ENCODE measurements around the gene OXCT2.
"Not testable (repeated sequence)": the region's sequence is repeated elsewhere in the genome, so short reads cannot be mapped to it uniquely, and the experiment has no call there.

Gene OXCT2

DNA sequence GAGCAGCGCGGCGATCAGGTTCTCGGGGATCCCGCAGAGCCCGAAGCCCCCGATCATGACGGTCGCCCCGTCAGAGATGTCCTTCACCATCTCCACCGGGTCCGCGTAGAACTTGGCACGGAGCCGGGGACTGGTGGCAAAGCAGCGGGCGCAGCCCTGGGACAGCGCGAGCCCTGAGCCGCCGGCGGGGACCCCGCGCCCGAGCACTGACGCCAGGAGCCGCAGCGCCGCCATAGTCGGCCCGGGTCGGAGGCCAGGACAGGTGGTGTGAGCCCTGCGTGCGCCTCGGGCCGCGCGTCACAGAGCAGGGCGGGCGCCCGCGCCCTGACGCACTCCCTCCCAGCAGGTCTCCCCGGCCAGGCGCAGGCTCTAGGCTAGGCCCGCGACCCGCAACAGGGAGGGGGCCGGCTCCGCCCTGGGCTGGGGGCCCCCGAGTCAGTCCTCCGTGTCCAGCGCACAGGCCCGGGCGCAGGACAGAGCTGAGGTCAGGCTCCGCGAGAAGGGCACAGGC is at the start of gene OXCT2:
Gene OXCT2 (minus strand): TSS at position 327 of the 511 bp plus-strand sequence. CDS start 93 bp downstream, at position 234.
- H3K4me3 ChIP-seq (ENCODE audit: low read depth, low read length); H3K9ac ChIP-seq (ENCODE audit: low read depth, low read length); H3K4me1 ChIP-seq (ENCODE audit: control insufficient read depth, insufficient read depth, low read length); H3K36me3 ChIP-seq (ENCODE audit: control insufficient read depth, insufficient read depth, low read length); H3K9me3 ChIP-seq (ENCODE audit: control insufficient read depth, insufficient read depth, low read length); H3K27ac ChIP-seq (ENCODE audit: low read depth, low read length): not testable (repeated sequence)
- H3K27me3 ChIP-seq (ENCODE audit: control insufficient read depth, insufficient read depth, low read length), result peaks cover 15% of the 10 kb centered on the region

GRCh38 chr1:39819091-39819812 is 48.1 kb upstream of the OXCT2 start:
- no peaks in the 10 kb centered on the region for H3K27me3 ChIP-seq (ENCODE audit: control insufficient read depth, insufficient read depth, low read length)
- H3K36me3 ChIP-seq (ENCODE audit: control insufficient read depth, insufficient read depth, low read length), result no peaks in the 10 kb centered on the region
- H3K27ac ChIP-seq (ENCODE audit: low read depth, low read length), result no peak overlapping the region
- no peak overlapping the region for H3K9ac ChIP-seq (ENCODE audit: low read depth, low read length)
- no peaks in the 10 kb centered on the region for H3K4me1 ChIP-seq (ENCODE audit: control insufficient read depth, insufficient read depth, low read length)
- no peak overlapping the region for H3K4me3 ChIP-seq (ENCODE audit: low read depth, low read length)
- H3K9me3 ChIP-seq (ENCODE audit: control insufficient read depth, insufficient read depth, low read length), result no peaks in the 10 kb centered on the region

GRCh38 chr1:39818482-39818881 is 47.3 kb upstream of the OXCT2 start:
- no peak overlapping the region for H3K4me3 ChIP-seq (ENCODE audit: low read depth, low read length)
- H3K9ac ChIP-seq (ENCODE audit: low read depth, low read length), result no peak overlapping the region
- no peak overlapping the region for H3K27ac ChIP-seq (ENCODE audit: low read depth, low read length)
- H3K36me3 ChIP-seq (ENCODE audit: control insufficient read depth, insufficient read depth, low read length), result no peaks in the 10 kb centered on the region
- no peaks in the 10 kb centered on the region for H3K9me3 ChIP-seq (ENCODE audit: control insufficient read depth, insufficient read depth, low read length)
- H3K27me3 ChIP-seq (ENCODE audit: control insufficient read depth, insufficient read depth, low read length), result no peaks in the 10 kb centered on the region
- no peaks in the 10 kb centered on the region for H3K4me1 ChIP-seq (ENCODE audit: control insufficient read depth, insufficient read depth, low read length)

GRCh38 chr1:39817091-39817932 is 46.2 kb upstream of the OXCT2 start:
- not testable (repeated sequence) for H3K27ac ChIP-seq (ENCODE audit: low read depth, low read length); H3K4me1 ChIP-seq (ENCODE audit: control insufficient read depth, insufficient read depth, low read length); H3K4me3 ChIP-seq (ENCODE audit: low read depth, low read length); H3K36me3 ChIP-seq (ENCODE audit: control insufficient read depth, insufficient read depth, low read length); H3K9me3 ChIP-seq (ENCODE audit: control insufficient read depth, insufficient read depth, low read length); H3K27me3 ChIP-seq (ENCODE audit: control insufficient read depth, insufficient read depth, low read length); H3K9ac ChIP-seq (ENCODE audit: low read depth, low read length)

- Histone ChIP-seq H3K36me3 (ENCODE audit: control insufficient read depth, insufficient read depth, low read length) (no peaks in the 10 kb centered on the region), H3K4me1 (ENCODE audit: control insufficient read depth, insufficient read depth, low read length) (no peaks in the 10 kb centered on the region), H3K4me3 (ENCODE audit: low read depth, low read length) (no peak overlapping the region), H3K27ac (ENCODE audit: low read depth, low read length) (no peak overlapping the region), H3K9me3 (ENCODE audit: control insufficient read depth, insufficient read depth, low read length) (no peaks in the 10 kb centered on the region), H3K9ac (ENCODE audit: low read depth, low read length) (no peak overlapping the region), H3K27me3 (ENCODE audit: control insufficient read depth, insufficient read depth, low read length) (no peaks in the 10 kb centered on the region)
Observed at GRCh38 chr1:39816415-39817090, 45.4 kb upstream of the OXCT2 start.

GRCh38 chr1:39812913-39813312 is 41.8 kb upstream of the OXCT2 start:
- no peaks in the 10 kb centered on the region for H3K27me3 ChIP-seq (ENCODE audit: control insufficient read depth, insufficient read depth, low read length)
- H3K36me3 ChIP-seq (ENCODE audit: control insufficient read depth, insufficient read depth, low read length), result no peaks in the 10 kb centered on the region
- H3K9ac ChIP-seq (ENCODE audit: low read depth, low read length), result no peak overlapping the region
- no peak overlapping the region for H3K27ac ChIP-seq (ENCODE audit: low read depth, low read length)
- H3K4me1 ChIP-seq (ENCODE audit: control insufficient read depth, insufficient read depth, low read length), result no peaks in the 10 kb centered on the region
- no peak overlapping the region for H3K4me3 ChIP-seq (ENCODE audit: low read depth, low read length)
- H3K9me3 ChIP-seq (ENCODE audit: control insufficient read depth, insufficient read depth, low read length), result no peaks in the 10 kb centered on the region

DNA sequence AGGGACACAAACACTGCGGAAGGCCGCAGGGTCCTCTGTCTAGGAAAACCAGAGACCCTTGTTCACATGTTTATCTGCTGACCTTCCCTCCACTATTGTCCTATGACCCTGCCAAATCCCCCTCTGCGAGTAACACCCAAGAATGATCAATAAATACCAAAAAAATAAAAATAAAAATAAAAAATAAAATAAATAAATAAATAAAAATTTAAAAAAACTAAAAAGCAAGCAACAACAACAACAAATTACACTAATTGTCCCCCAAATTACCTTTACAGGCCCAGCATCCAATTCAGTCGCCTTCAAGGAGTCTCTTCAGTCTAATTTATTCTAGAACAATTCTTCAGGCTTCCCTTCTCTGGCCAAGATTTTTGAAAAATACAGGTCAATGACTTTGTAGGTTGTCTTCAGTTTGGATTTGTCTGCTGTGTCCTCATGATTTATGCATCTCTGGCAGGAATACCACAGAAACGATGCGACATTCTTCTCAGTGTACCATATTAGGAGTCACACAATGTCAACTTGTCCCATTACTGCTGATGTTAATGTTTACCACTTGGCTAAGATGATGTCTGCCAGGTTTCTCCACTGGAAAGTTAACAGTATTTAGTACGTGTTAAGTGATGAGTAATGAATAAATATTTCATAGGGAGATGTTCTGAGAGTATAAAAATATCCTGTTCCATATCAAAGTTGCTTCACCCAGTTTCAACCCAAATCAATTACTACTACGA is 37.8 kb upstream of the OXCT2 start:
- Histone ChIP-seq H3K4me1 (ENCODE audit: control insufficient read depth, insufficient read depth, low read length) (no peaks in the 10 kb centered on the region), H3K9me3 (ENCODE audit: control insufficient read depth, insufficient read depth, low read length) (no peaks in the 10 kb centered on the region), H3K9ac (ENCODE audit: low read depth, low read length) (no peak overlapping the region)

DNA sequence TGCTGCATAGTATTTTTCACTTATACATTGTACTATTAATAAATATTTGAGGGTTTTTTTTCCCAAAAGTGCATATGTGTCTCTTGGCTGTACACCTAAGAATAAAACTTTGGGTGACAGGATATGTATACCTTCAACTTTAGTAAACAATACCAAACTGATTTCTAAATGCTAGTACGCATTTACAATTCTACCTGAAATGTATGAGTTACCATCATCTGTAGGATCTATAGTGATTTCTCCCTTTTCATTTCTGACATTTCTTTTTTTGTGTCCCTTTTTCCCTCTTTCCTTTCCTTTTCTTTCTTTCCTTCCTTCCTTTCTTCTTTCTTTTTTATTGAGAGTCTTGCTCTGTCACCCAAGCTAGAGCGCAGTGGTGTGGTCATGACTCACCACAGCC is 34.2 kb upstream of the OXCT2 start:
- Histone ChIP-seq H3K27ac (ENCODE audit: low read depth, low read length) (no peak overlapping the region), H3K9ac (ENCODE audit: low read depth, low read length) (no peak overlapping the region), H3K9me3 (ENCODE audit: control insufficient read depth, insufficient read depth, low read length) (no peaks in the 10 kb centered on the region), H3K4me1 (ENCODE audit: control insufficient read depth, insufficient read depth, low read length) (no peaks in the 10 kb centered on the region), H3K27me3 (ENCODE audit: control insufficient read depth, insufficient read depth, low read length) (no peaks in the 10 kb centered on the region), H3K4me3 (ENCODE audit: low read depth, low read length) (no peak overlapping the region), H3K36me3 (ENCODE audit: control insufficient read depth, insufficient read depth, low read length) (no peaks in the 10 kb centered on the region)

More for the DNA sequence above, 37.8 kb upstream of the OXCT2 start:
- no peaks in the 10 kb centered on the region for H3K27me3 ChIP-seq (ENCODE audit: control insufficient read depth, insufficient read depth, low read length)
- no peak overlapping the region for H3K4me3 ChIP-seq (ENCODE audit: low read depth, low read length)
- no peaks in the 10 kb centered on the region for H3K36me3 ChIP-seq (ENCODE audit: control insufficient read depth, insufficient read depth, low read length)
- H3K27ac ChIP-seq (ENCODE audit: low read depth, low read length), result no peak overlapping the region

- no peaks in the 10 kb centered on the region for H3K4me1 ChIP-seq (ENCODE audit: control insufficient read depth, insufficient read depth, low read length)
- H3K36me3 ChIP-seq (ENCODE audit: control insufficient read depth, insufficient read depth, low read length), result no peaks in the 10 kb centered on the region
- H3K9ac ChIP-seq (ENCODE audit: low read depth, low read length), result no peak overlapping the region
- no peaks in the 10 kb centered on the region for H3K9me3 ChIP-seq (ENCODE audit: control insufficient read depth, insufficient read depth, low read length)
- H3K4me3 ChIP-seq (ENCODE audit: low read depth, low read length), result no peak overlapping the region
- H3K27ac ChIP-seq (ENCODE audit: low read depth, low read length), result no peak overlapping the region
- peaks cover 5% of the 10 kb centered on the region; the same call in 1 of the 2 replicates for H3K27me3 ChIP-seq (ENCODE audit: control insufficient read depth, insufficient read depth, low read length)
Observed at GRCh38 chr1:39802496-39803260, 31.5 kb upstream of the OXCT2 start.

DNA sequence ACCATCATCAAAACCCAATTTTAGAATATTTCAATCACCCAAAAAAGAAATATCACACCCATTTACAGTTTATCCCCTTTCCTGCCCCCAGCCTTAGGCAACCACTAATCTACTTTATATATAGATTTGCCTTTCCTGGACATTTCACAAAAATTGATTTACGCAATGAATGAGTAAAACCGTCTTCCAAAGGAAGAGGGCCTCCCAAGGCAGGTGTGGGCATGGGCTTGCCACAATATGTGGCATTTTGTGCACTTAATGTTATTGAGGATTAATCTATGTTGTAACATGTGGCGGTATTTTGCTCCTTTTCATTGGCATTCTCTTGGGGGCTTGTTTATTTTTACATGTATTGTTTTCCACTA is 29.3 kb upstream of the OXCT2 start:
- Histone ChIP-seq H3K4me1 (ENCODE audit: control insufficient read depth, insufficient read depth, low read length) (no peaks in the 10 kb centered on the region), H3K9me3 (ENCODE audit: control insufficient read depth, insufficient read depth, low read length) (no peaks in the 10 kb centered on the region), H3K27me3 (ENCODE audit: control insufficient read depth, insufficient read depth, low read length) (peaks cover 8% of the 10 kb centered on the region; the same call in 1 of the 2 replicates), H3K27ac (ENCODE audit: low read depth, low read length) (no peak overlapping the region), H3K4me3 (ENCODE audit: low read depth, low read length) (no peak overlapping the region), H3K9ac (ENCODE audit: low read depth, low read length) (no peak overlapping the region), H3K36me3 (ENCODE audit: control insufficient read depth, insufficient read depth, low read length) (no peaks in the 10 kb centered on the region)

Data from HUES48 (cell line).